ENCODE data around the gene BAHCC1. TPM values are rescaled to one million over a fixed set of nuclear protein-coding genes. Genes with fewer than 3 reads are reported as not detected.

The BAHCC1 gene
- polyA plus RNA-seq, 1 donor from 2014 or later, result 14.2 TPM

DNA sequence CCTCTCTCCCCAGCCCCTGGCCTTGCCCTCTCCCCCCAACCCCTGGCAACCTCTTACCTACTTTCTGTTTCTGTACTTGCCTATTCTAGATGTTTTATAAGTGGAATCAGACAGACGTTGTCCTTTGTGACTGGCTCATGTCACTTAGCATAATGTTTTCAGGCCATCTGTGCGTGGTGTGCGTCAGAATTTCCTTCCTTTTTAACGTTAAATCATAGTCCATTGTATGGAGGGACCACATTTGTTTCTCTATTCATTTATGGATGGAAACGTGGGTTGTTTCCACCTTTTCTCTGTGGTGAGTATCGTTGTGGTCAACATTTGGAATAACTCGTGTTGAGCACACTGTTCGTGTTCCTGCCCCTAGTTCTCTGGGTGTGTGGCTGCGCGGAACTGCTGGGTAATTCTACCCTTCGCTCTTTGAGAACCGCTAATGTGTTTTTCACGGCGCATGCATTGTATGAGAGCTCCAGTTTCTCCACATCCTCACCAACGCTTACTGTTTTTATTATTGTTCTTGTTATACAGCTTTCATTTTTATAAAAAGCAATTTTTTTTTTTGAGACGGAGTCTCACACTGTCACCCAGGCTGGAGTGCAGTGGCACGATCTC lies 91.0 kb downstream of the BAHCC1 start:
- no peak overlapping the region for H3K4me3 ChIP-seq (ENCODE audit: low read length)
- no peaks in the 10 kb centered on the region for H3K9me2 ChIP-seq (ENCODE audit: insufficient read depth, low read length)
- H3K4me2 ChIP-seq (ENCODE audit: low read length), result no peak overlapping the region
- no peak for TF ChIP-seq RAD21 (conservative IDR thresholded peaks at IDR 0.05)
- no peak for TF ChIP-seq TAF1 (IDR thresholded peaks at IDR 0.05; ENCODE audit: low read depth)
- no peak for TF ChIP-seq POLR2AphosphoS5 (IDR thresholded peaks at IDR 0.05)
- no peak for TF ChIP-seq SMC3 (conservative IDR thresholded peaks at IDR 0.05; ENCODE audit: poor library complexity)
- TF ChIP-seq MXI1 (conservative IDR thresholded peaks at IDR 0.05; ENCODE audit: poor library complexity, severe bottlenecking), result no peak
- no peak for TF ChIP-seq EZH2 (IDR thresholded peaks at IDR 0.05; ENCODE audit: borderline replicate concordance, insufficient read depth, low read length, poor library complexity, severe bottlenecking)
- no peak for TF ChIP-seq EP300 (conservative IDR thresholded peaks at IDR 0.05; ENCODE audit: poor library complexity, severe bottlenecking)
- TF ChIP-seq, protein P1, sequence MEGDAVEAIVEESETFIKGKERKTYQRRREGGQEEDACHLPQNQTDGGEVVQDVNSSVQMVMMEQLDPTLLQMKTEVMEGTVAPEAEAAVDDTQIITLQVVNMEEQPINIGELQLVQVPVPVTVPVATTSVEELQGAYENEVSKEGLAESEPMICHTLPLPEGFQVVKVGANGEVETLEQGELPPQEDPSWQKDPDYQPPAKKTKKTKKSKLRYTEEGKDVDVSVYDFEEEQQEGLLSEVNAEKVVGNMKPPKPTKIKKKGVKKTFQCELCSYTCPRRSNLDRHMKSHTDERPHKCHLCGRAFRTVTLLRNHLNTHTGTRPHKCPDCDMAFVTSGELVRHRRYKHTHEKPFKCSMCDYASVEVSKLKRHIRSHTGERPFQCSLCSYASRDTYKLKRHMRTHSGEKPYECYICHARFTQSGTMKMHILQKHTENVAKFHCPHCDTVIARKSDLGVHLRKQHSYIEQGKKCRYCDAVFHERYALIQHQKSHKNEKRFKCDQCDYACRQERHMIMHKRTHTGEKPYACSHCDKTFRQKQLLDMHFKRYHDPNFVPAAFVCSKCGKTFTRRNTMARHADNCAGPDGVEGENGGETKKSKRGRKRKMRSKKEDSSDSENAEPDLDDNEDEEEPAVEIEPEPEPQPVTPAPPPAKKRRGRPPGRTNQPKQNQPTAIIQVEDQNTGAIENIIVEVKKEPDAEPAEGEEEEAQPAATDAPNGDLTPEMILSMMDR (IDR thresholded peaks at IDR 0.05; ENCODE audit: poor library complexity, severe bottlenecking), result no peak
- TF ChIP-seq, protein P2, sequence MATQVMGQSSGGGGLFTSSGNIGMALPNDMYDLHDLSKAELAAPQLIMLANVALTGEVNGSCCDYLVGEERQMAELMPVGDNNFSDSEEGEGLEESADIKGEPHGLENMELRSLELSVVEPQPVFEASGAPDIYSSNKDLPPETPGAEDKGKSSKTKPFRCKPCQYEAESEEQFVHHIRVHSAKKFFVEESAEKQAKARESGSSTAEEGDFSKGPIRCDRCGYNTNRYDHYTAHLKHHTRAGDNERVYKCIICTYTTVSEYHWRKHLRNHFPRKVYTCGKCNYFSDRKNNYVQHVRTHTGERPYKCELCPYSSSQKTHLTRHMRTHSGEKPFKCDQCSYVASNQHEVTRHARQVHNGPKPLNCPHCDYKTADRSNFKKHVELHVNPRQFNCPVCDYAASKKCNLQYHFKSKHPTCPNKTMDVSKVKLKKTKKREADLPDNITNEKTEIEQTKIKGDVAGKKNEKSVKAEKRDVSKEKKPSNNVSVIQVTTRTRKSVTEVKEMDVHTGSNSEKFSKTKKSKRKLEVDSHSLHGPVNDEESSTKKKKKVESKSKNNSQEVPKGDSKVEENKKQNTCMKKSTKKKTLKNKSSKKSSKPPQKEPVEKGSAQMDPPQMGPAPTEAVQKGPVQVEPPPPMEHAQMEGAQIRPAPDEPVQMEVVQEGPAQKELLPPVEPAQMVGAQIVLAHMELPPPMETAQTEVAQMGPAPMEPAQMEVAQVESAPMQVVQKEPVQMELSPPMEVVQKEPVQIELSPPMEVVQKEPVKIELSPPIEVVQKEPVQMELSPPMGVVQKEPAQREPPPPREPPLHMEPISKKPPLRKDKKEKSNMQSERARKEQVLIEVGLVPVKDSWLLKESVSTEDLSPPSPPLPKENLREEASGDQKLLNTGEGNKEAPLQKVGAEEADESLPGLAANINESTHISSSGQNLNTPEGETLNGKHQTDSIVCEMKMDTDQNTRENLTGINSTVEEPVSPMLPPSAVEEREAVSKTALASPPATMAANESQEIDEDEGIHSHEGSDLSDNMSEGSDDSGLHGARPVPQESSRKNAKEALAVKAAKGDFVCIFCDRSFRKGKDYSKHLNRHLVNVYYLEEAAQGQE (IDR thresholded peaks at IDR 0.05; ENCODE audit: borderline replicate concordance), result no peak
- H3K27me3 ChIP-seq (ENCODE audit: insufficient read depth, low read depth, low read length), result no peaks in the 10 kb centered on the region
- no peak overlapping the region for H2AFZ ChIP-seq (ENCODE audit: low read depth, low read length)
- H3K27ac ChIP-seq (ENCODE audit: low read length), result no peak overlapping the region
- no peaks in the 10 kb centered on the region for H3K36me3 ChIP-seq (ENCODE audit: insufficient read depth, low read length)
- H3K79me2 ChIP-seq (replicated peaks; ENCODE audit: insufficient read depth, low read length), result peaks cover 21% of the 10 kb centered on the region
- H3F3A ChIP-seq (ENCODE audit: insufficient read depth, low read length, poor library complexity, severe bottlenecking), result no peaks in the 10 kb centered on the region
- no peaks in the 10 kb centered on the region for H3K9me3 ChIP-seq (ENCODE audit: low read length)
- H3K9ac ChIP-seq (ENCODE audit: low read length), result no peak overlapping the region
- no peaks in the 10 kb centered on the region for H4K20me1 ChIP-seq (ENCODE audit: insufficient read depth)

DNA sequence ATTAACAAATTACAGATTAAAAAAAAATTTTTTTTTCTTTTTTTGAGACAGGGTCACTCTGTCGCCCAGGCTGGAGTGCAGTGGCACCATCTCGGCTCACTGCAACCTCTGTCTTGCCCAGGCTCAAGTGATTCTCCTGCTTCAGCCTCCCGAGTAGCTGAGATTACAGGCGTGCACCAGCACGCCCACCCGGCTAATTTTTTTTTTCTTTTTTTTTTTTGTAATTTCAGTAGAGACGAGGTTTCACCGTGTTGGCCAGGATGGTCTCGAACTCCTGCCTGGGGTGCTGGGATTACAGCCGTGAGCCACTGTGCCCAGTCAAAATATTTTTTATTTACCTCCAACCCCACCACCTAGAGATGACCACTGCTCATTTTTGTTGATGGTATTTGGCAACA lies 91.8 kb downstream of the BAHCC1 start:
- TF ChIP-seq, protein P1 (IDR thresholded peaks at IDR 0.05; ENCODE audit: poor library complexity, severe bottlenecking), result no peak
- no peak for TF ChIP-seq MXI1 (conservative IDR thresholded peaks at IDR 0.05; ENCODE audit: poor library complexity, severe bottlenecking)
- no peak for TF ChIP-seq EP300 (conservative IDR thresholded peaks at IDR 0.05; ENCODE audit: poor library complexity, severe bottlenecking)
- TF ChIP-seq SMC3 (conservative IDR thresholded peaks at IDR 0.05; ENCODE audit: poor library complexity), result no peak
- no peak for TF ChIP-seq POLR2AphosphoS5 (IDR thresholded peaks at IDR 0.05)
- no peak for TF ChIP-seq TAF1 (IDR thresholded peaks at IDR 0.05; ENCODE audit: low read depth)
- no peak for TF ChIP-seq EZH2 (IDR thresholded peaks at IDR 0.05; ENCODE audit: borderline replicate concordance, insufficient read depth, low read length, poor library complexity, severe bottlenecking)
- no peak for TF ChIP-seq RAD21 (conservative IDR thresholded peaks at IDR 0.05)
- TF ChIP-seq, protein P2 (IDR thresholded peaks at IDR 0.05; ENCODE audit: borderline replicate concordance), result no peak
- Histone ChIP-seq H3F3A (ENCODE audit: insufficient read depth, low read length, poor library complexity, severe bottlenecking) (no peaks in the 10 kb centered on the region), H3K36me3 (ENCODE audit: insufficient read depth, low read length) (no peaks in the 10 kb centered on the region), H3K9ac (ENCODE audit: low read length) (peak overlapping the region; percentile 59), H3K27ac (ENCODE audit: low read length) (no peak overlapping the region), H3K9me2 (ENCODE audit: insufficient read depth, low read length) (no peaks in the 10 kb centered on the region), H3K79me2 (replicated peaks; ENCODE audit: insufficient read depth, low read length) (peaks cover 17% of the 10 kb centered on the region), H3K27me3 (ENCODE audit: insufficient read depth, low read depth, low read length) (no peaks in the 10 kb centered on the region), H2AFZ (ENCODE audit: low read depth, low read length) (no peak overlapping the region), H3K4me3 (ENCODE audit: low read length) (peak overlapping the region; percentile 66), H4K20me1 (ENCODE audit: insufficient read depth) (no peaks in the 10 kb centered on the region), H3K9me3 (ENCODE audit: low read length) (no peaks in the 10 kb centered on the region), H3K4me2 (ENCODE audit: low read length) (no peak overlapping the region)
